ENCODE results near the gene LDLRAD3.

DNA sequence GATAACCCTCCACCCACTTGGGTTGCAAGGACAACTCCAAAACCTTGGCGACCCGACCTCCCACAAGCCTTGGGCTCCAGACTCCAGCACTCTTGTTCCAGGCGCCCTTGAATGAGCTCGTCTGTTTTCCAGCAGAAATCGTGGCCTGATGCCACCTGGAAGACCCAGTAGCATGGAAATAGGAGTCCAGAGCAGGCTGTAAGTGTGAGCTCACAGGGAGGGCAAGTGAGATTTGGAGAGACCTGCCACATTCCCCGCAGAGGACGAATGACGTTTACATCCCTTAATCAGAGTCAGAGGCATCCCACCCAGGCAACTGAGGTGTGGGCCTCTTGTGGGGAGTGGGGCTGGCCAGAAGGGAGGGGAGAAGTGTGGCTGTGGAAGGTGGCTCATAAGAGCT is 71.9 kb downstream of the LDLRAD3 start:
- no peak for TF ChIP-seq ELF4 (IDR thresholded peaks at IDR 0.05)
- TF ChIP-seq, protein P1, sequence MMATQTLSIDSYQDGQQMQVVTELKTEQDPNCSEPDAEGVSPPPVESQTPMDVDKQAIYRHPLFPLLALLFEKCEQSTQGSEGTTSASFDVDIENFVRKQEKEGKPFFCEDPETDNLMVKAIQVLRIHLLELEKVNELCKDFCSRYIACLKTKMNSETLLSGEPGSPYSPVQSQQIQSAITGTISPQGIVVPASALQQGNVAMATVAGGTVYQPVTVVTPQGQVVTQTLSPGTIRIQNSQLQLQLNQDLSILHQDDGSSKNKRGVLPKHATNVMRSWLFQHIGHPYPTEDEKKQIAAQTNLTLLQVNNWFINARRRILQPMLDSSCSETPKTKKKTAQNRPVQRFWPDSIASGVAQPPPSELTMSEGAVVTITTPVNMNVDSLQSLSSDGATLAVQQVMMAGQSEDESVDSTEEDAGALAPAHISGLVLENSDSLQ (IDR thresholded peaks at IDR 0.05), result no peak
- TF ChIP-seq ZNF384 (IDR thresholded peaks at IDR 0.05), result no peak
- no peak for TF ChIP-seq BHLHE40 (IDR thresholded peaks at IDR 0.05; ENCODE audit: borderline replicate concordance)
- TF ChIP-seq L3MBTL2 (conservative IDR thresholded peaks at IDR 0.05), result no peak
- no peak for TF ChIP-seq SUZ12 (IDR thresholded peaks at IDR 0.05)
- TF ChIP-seq TARDBP (IDR thresholded peaks at IDR 0.05), result no peak
- no peak for TF ChIP-seq HDGF (IDR thresholded peaks at IDR 0.05; ENCODE audit: borderline replicate concordance)

Data from HEK293T (cell line).